ENCODE results near the gene APBA1.

The APBA1 gene

GRCh38 chr9:69516353-69517322 lies 155.5 kb downstream of the APBA1 start:
- DNase-seq = no peak

- DNase-seq = no peak
Observed at GRCh38 chr9:69515810-69516209, 156.4 kb downstream of the APBA1 start.

GRCh38 chr9:69513141-69513820 lies 158.9 kb downstream of the APBA1 start:
- DNase-seq = no peak

GRCh38 chr9:69504058-69504457 lies 168.1 kb downstream of the APBA1 start:
- no peak for DNase-seq

- DNase-seq = no peak
Observed at GRCh38 chr9:69502671-69503301, 169.4 kb downstream of the APBA1 start.

DNA sequence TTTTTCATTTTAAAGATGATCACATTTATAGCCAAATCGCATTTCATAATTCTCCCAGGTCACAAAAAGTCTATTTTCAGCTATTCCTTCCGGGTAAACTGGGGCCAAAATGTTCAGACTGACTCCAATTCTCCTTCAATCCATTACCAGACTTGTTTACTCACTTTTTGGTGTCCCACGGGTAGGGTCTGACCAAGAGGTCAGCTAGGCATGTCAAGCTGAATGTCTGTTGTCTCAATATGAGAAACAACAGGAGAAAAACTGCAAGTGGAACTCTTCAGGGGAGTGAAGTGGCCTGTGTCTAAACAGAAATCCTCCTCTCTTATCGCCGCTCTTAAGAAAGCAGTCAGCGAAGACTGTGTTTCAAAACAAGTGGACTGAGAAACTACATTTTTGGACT lies 171.3 kb downstream of the APBA1 start:
- no peak for DNase-seq

- no peak for DNase-seq
Observed at GRCh38 chr9:69499959-69500358, 172.2 kb downstream of the APBA1 start.

GRCh38 chr9:69499407-69499806 lies 172.8 kb downstream of the APBA1 start:
- DNase-seq = no peak

GRCh38 chr9:69498470-69498869 lies 173.7 kb downstream of the APBA1 start:
- DNase-seq = no peak

- no peak for DNase-seq
Observed at GRCh38 chr9:69497816-69498215, 174.4 kb downstream of the APBA1 start.

GRCh38 chr9:69496846-69497450 lies 175.2 kb downstream of the APBA1 start:
- peak; percentile 12 for DNase-seq

DNA sequence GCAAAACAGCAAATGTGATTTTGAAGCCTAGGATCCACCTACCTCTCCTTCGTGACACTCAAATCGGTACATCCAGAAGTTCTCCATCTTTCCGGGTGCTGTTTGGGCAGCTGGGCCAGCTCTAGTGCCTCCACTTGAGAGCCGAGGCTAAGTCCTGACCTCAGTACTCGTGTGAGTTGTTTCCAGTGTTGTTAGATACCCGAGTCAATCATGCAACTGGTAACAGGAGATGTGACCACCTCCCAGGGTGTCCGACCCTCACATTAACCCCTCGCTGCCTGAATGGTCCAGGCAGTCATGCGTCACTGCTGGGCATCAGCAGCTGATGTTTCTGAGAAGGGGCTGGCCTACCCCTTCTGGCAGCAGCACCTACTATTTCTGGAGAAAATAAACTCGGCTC lies 176.9 kb downstream of the APBA1 start:
- no peak for DNase-seq

DNA sequence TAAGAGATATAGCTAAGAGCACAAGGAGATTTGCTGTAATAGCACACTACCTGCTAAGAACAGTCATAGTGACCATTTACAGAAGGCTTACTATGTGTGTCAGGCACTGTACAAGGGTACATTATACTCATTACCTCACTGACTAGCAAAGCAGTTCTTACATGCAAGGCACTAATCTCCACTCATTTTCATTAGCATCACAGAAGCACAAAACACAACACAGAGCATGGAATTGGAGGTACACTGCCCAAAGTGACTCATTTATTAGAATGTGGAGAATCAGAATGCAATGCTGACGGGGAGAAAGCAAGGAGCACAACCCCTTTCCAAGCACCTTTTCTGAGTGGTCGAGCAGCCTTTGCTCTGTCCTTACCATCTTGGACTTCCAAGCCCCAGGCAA lies 177.4 kb downstream of the APBA1 start:
- no peak for DNase-seq

DNA sequence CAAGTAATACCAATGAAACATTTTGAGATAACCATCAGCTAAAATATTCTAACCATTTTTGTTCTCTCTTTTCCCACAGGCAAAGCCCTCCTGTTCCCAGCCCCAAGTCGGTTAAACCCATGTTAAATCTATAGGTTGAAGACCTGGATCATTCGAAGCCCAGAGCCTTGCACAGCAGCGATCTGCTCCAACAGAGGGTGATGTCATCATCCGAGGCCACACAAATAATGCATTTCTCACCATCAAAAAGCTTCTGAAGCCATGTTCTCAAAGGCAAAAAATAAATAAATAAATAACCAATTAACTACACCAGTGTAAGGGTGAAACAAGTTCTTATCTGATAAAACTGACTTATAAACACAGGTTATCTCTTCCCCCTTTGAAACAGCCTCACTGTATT lies 178.0 kb downstream of the APBA1 start:
- DNase-seq = no peak

GRCh38 chr9:69486498-69486897 lies 185.7 kb downstream of the APBA1 start:
- no peak for DNase-seq

GRCh38 chr9:69485466-69485865 lies 186.7 kb downstream of the APBA1 start:
- no peak for DNase-seq

DNA sequence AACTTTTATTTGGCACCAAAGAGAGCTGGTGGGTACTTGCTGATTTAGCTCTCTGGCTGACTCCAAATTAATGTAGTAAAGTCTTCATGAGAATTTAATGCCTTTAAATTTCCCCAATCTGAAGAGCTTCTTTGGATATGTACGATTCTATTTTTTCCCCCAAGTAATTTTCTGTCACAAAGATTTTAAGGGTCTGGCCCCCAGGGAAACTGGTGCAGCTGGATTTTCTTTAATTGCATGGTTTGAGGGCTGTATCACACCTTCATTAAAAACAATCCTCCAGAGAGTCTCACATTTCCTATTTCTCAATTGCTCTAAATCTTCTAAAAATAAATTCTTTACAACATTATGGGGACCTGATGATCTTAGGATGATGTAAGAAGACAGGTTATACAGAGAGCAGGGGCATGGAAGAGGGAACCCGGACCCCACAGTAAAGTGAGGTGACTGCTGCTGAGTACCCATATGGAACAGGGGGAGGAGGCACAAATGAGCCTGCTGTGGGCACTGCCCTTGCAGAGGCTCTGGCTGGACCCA lies 188.2 kb downstream of the APBA1 start:
- no peak for DNase-seq

DNA sequence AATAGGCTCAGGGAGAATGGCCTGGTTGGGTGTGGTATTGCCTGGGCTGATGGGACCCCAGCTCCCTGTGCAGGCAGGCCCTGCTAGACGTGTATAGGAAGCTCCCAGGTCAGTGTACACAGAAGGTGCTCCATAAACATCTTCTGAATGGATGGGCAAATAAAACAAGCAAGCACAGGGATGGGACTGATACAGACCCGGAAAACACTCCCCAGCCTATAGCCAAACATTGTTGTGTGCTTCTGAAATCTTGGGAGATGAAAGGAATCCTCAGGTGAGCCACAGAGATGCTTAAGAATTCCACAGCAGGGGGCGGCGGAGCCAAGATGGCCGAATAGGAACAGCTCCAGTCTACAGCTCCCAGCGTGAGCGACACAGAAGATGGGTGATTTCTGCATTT lies 195.4 kb downstream of the APBA1 start:
- DNase-seq = no peak

GRCh38 chr9:69476016-69476415 lies 196.2 kb downstream of the APBA1 start:
- no peak for DNase-seq

DNA sequence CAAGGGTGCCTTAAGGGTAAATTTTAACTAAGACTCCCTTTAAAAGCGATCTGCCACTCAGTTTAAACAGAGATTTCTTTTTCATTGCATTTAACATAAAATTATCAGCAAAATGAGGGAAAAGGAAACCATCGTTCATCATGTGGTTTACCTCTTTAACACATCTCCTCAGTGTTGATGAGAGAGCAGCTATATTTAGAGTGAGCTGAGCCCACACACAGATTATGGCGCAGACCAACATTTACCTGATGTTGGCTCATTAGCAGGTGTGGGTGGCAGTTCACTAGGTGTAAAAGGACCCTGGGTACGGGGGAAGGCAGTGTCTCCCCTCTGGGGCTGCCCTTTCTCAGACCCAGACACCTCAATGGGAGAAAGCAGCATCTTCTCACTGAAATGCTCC lies 197.3 kb downstream of the APBA1 start:
- no peak for DNase-seq

DNA sequence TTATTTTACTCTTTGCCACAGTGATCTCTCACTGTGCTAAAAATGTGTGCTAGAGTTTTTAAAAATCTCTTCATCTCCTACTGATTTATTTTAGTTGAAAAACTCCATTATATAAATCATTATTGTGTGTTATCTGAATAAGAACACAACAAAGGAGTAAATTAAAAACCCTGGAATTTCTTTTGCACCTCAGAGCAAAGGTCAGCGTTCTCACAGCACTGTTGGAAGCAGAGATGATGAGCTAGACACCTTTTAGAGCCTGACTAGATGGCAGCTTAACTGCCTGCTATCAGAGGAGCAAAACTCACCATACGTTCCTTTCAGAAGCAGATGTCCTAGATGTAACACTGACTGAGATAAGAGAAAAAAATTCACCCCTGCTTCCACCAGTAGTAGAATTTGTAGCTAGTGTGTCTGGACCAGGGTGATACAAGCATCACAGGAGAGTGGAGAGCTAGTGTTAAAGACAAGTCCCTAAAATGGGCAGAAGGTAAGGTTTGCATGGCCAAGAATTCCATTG lies 200.0 kb downstream of the APBA1 start:
- no peak for DNase-seq

DNA sequence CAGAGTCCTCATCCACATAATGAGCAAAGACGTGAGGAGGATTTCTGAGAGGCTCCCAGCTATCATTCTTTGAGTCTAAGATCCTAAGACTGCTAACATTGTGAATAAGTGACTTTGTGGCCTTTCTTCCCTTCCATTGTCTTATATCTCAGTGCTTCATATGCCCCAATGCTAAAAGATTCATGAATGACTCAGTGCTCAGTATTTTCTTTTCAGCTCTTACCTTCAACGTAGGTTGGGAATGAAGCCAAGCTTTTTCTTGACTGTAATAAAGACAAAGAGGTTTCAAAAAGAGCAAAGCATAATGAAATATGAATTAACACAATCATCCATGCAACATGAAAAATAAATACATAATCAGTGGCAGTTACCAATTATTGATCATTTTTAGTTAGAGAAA lies 200.7 kb downstream of the APBA1 start:
- no peak for DNase-seq
